HepG2 (cell line): ENCODE measurements around the gene TMEM223. TPM values are rescaled to one million over a fixed set of nuclear protein-coding genes. Genes with fewer than 3 reads are reported as not detected.

ENCODE experiments used
- ARNTL ChIP-seq: sonication (generic); formaldehyde crosslinking; IDR thresholded peaks from 2 replicates; pipeline ENCODE4 v1.4.0; 2020; ENCODE audit warnings: mild to moderate bottlenecking, missing genetic modification reagents
- CBFB ChIP-seq: sonication (generic); formaldehyde crosslinking; IDR thresholded peaks from 2 replicates; pipeline ENCODE4 v1.4.0; 2020; ENCODE audit warnings: missing genetic modification reagents
- CENPT ChIP-seq: sonication (generic); formaldehyde crosslinking; IDR thresholded peaks from 2 replicates; pipeline ENCODE4 v1.8.0; 2022; ENCODE audit warnings: low read depth, mild to moderate bottlenecking, moderate library complexity, missing genetic modification reagents
- E2F2 ChIP-seq: sonication (generic); formaldehyde crosslinking; IDR thresholded peaks from 2 replicates; pipeline ENCODE4 v1.4.0; 2020; ENCODE audit warnings: missing genetic modification reagents, borderline replicate concordance
- HMG20B ChIP-seq: conservative IDR thresholded peaks from 2 replicates; pipeline ENCODE4 v1.6.1; 2016; ENCODE audit warnings: missing genetic modification reagents, missing compliant biosample characterization
- MEIS1 ChIP-seq: sonication (generic); formaldehyde crosslinking; IDR thresholded peaks from 2 replicates; pipeline ENCODE4 v1.9.0; 2021; ENCODE audit warnings: mild to moderate bottlenecking, missing genetic modification reagents, moderate library complexity, borderline replicate concordance
- MIER2 ChIP-seq: IDR thresholded peaks from 2 replicates; pipeline ENCODE4 v1.6.1; 2016; ENCODE audit warnings: missing biosample characterization, missing genetic modification reagents
- NFYC ChIP-seq: IDR thresholded peaks from 2 replicates; pipeline ENCODE4 v1.6.1; 2016; ENCODE audit warnings: missing genetic modification reagents, missing compliant biosample characterization
- SOX6 ChIP-seq, 2 experiments: fragments of 450-650 bp in 1 of 2; sonication (generic) in 1 of 2; formaldehyde crosslinking in 1 of 2; IDR thresholded peaks; 2 replicates each; pipeline versions ENCODE4 v1.4.0 to v1.6.1; 2017 to 2020; ENCODE audit warnings: antibody characterized with exemption in 1 of 2, mild to moderate bottlenecking in 1 of 2, missing genetic modification reagents in 1 of 2
- ZC3H4 ChIP-seq: sonication (generic); formaldehyde crosslinking; IDR thresholded peaks from 2 replicates; pipeline ENCODE4 v1.4.0; 2020; ENCODE audit warnings: missing genetic modification reagents, borderline replicate concordance
- ZNF274 ChIP-seq: sonication (generic); formaldehyde crosslinking; IDR thresholded peaks from 2 replicates; pipeline ENCODE4 v1.5.1; 2020; ENCODE audit warnings: mild to moderate bottlenecking, missing genetic modification reagents
- ZNF350 ChIP-seq: sonication (generic); formaldehyde crosslinking; IDR thresholded peaks from 2 replicates; pipeline ENCODE4 v1.4.0; 2020; ENCODE audit warnings: mild to moderate bottlenecking, low read depth, missing genetic modification reagents, borderline replicate concordance
- ZNF672 ChIP-seq: sonication (generic); formaldehyde crosslinking; IDR thresholded peaks from 2 replicates; pipeline ENCODE4 v1.8.1; 2022; ENCODE audit warnings: missing genetic modification reagents
- ZNF737 ChIP-seq: sonication (generic); formaldehyde crosslinking; IDR thresholded peaks from 2 replicates; pipeline ENCODE4 v1.5.0; 2020; ENCODE audit warnings: missing genetic modification reagents, mild to moderate bottlenecking, borderline replicate concordance
- ZNF761 ChIP-seq: sonication (generic); formaldehyde crosslinking; conservative IDR thresholded peaks from 2 replicates; pipeline ENCODE4 v1.4.0; 2020; ENCODE audit warnings: mild to moderate bottlenecking, missing genetic modification reagents
- polyA plus RNA-seq, 8 experiments: library from polyadenylated mRNA; depleted of rRNA in 3 of 8; stranded (reverse) in 7 of 8; unstranded in 1 of 8; fragments of >200 nt; fragmentation: Illumina TruSeq in 4 of 8; extraction: Trizol in 4 of 8; gene quantifications; 2 replicates each; pipeline versions ENCODE4 v1.2.1 to v1.2.3, GENCODE V29; 2011 to 2016; ENCODE audit warnings: low read depth in 4 of 8, missing spikeins in 1 of 8, mixed read lengths in 1 of 8; ENCODE audit not compliant: insufficient read depth in 1 of 8
- total RNA-seq, 5 experiments: library from RNA; depleted of rRNA; stranded (reverse); fragments of >200 nt; fragmentation: Illumina TruSeq; extraction: Trizol; gene quantifications; 2 replicates each; pipeline ENCODE4 v1.2.3, GENCODE V29; 2016; ENCODE audit warnings: low read depth in 1 of 5
- TF ChIP-seq, protein P1 (sequence below): sonication (generic); formaldehyde crosslinking; IDR thresholded peaks from 2 replicates; pipeline ENCODE4 v1.8.1; 2023; ENCODE audit warnings: mild to moderate bottlenecking, moderate library complexity, missing genetic modification reagents
- TF ChIP-seq, protein P2 (sequence below): sonication (generic); formaldehyde crosslinking; IDR thresholded peaks from 2 replicates; pipeline ENCODE4 v1.4.0; 2020; ENCODE audit warnings: mild to moderate bottlenecking, missing genetic modification reagents
- TF ChIP-seq, protein P3 (sequence below): sonication (generic); formaldehyde crosslinking; IDR thresholded peaks from 2 replicates; pipeline ENCODE4 v1.5.1; 2020; ENCODE audit warnings: mild to moderate bottlenecking, missing genetic modification reagents, borderline replicate concordance
- TF ChIP-seq, protein P4 (sequence below): sonication (generic); formaldehyde crosslinking; conservative IDR thresholded peaks from 2 replicates; pipeline ENCODE4 v1.4.0; 2020; ENCODE audit warnings: missing genetic modification reagents

Gene TMEM223
- total and polyA plus RNA-seq, 2 of the 13 experiments (the other 11 are each of a cell fraction or from before 2014, with no cell fraction given), result 19.5 to 24.9 TPM

GRCh38 chr11:62787005-62787759 is 4.6 kb downstream of the TMEM223 start, which contains the start of gene TMEM179B (continued):
- no peak for TF ChIP-seq ZNF737 (CRISPR knock-in tag)
- 0 out of 2 replicates have a peak, but pooled peaks have one; percentile 88 for TF ChIP-seq CBFB (CRISPR knock-in tag)
- TF ChIP-seq, protein P1, sequence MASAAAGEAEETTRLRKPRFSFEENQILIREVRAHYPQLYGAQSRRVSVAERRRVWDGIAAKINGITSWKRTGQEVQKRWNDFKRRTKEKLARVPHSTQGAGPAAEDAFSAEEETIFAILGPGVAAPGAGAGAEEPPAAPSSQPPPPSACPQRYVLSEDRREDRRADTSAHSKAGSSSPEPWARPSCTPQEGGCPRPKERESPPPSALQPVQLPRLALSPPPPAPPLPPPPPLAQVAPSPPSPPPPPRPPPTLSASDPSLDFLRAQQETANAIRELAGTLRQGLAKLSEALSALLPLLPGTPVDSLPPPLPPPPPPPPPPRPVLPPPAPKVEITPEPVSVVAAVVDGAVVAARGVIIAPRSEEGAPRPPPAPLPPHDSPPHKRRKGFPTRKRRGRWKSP (CRISPR knock-in tag), result peak; percentile 94
- TF ChIP-seq ZC3H4 (CRISPR knock-in tag), result no peak
- no peak for TF ChIP-seq SOX6 (IDR thresholded peaks at IDR 0.05)
- peak; percentile 74 for TF ChIP-seq SOX6 (CRISPR knock-in tag; IDR thresholded peaks at IDR 0.05)
- TF ChIP-seq, protein P2, sequence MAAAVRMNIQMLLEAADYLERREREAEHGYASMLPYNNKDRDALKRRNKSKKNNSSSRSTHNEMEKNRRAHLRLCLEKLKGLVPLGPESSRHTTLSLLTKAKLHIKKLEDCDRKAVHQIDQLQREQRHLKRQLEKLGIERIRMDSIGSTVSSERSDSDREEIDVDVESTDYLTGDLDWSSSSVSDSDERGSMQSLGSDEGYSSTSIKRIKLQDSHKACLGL (CRISPR knock-in tag), result peak; percentile 90
- peak; percentile 89 for TF ChIP-seq ZNF274 (CRISPR knock-in tag)
- TF ChIP-seq MIER2 (CRISPR knock-in tag), result peak; percentile 25; the same call in 1 of the 2 replicates
- peak; percentile 51; the same call in 1 of the 2 replicates for TF ChIP-seq CENPT (CRISPR knock-in tag)
- TF ChIP-seq ZNF672 (CRISPR knock-in tag), result no peak
- peak; percentile 1; the same call in 1 of the 2 replicates for TF ChIP-seq E2F2 (CRISPR knock-in tag)
- TF ChIP-seq, protein P3, sequence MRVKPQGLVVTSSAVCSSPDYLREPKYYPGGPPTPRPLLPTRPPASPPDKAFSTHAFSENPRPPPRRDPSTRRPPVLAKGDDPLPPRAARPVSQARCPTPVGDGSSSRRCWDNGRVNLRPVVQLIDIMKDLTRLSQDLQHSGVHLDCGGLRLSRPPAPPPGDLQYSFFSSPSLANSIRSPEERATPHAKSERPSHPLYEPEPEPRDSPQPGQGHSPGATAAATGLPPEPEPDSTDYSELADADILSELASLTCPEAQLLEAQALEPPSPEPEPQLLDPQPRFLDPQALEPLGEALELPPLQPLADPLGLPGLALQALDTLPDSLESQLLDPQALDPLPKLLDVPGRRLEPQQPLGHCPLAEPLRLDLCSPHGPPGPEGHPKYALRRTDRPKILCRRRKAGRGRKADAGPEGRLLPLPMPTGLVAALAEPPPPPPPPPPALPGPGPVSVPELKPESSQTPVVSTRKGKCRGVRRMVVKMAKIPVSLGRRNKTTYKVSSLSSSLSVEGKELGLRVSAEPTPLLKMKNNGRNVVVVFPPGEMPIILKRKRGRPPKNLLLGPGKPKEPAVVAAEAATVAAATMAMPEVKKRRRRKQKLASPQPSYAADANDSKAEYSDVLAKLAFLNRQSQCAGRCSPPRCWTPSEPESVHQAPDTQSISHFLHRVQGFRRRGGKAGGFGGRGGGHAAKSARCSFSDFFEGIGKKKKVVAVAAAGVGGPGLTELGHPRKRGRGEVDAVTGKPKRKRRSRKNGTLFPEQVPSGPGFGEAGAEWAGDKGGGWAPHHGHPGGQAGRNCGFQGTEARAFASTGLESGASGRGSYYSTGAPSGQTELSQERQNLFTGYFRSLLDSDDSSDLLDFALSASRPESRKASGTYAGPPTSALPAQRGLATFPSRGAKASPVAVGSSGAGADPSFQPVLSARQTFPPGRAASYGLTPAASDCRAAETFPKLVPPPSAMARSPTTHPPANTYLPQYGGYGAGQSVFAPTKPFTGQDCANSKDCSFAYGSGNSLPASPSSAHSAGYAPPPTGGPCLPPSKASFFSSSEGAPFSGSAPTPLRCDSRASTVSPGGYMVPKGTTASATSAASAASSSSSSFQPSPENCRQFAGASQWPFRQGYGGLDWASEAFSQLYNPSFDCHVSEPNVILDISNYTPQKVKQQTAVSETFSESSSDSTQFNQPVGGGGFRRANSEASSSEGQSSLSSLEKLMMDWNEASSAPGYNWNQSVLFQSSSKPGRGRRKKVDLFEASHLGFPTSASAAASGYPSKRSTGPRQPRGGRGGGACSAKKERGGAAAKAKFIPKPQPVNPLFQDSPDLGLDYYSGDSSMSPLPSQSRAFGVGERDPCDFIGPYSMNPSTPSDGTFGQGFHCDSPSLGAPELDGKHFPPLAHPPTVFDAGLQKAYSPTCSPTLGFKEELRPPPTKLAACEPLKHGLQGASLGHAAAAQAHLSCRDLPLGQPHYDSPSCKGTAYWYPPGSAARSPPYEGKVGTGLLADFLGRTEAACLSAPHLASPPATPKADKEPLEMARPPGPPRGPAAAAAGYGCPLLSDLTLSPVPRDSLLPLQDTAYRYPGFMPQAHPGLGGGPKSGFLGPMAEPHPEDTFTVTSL (CRISPR knock-in tag), result no peak
- TF ChIP-seq NFYC (CRISPR knock-in tag), result peak; percentile 51
- 0 out of 2 replicates have a peak, but pooled peaks have one; percentile 28 for TF ChIP-seq HMG20B
- peak; percentile 83 for TF ChIP-seq ZNF761 (CRISPR knock-in tag)
- peak; percentile 61; the same call in 1 of the 2 replicates for TF ChIP-seq ARNTL (CRISPR knock-in tag)
- peak; percentile 79; the same call in 1 of the 2 replicates for TF ChIP-seq ZNF350
- TF ChIP-seq MEIS1, result peak; percentile 88; the same call in 1 of the 2 replicates
- TF ChIP-seq, protein P4, sequence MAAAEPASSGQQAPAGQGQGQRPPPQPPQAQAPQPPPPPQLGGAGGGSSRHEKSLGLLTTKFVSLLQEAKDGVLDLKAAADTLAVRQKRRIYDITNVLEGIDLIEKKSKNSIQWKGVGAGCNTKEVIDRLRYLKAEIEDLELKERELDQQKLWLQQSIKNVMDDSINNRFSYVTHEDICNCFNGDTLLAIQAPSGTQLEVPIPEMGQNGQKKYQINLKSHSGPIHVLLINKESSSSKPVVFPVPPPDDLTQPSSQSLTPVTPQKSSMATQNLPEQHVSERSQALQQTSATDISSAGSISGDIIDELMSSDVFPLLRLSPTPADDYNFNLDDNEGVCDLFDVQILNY, result peak; percentile 54; the same call in 1 of the 2 replicates
